Measurements from ENCODE around the gene SCFD2.

GRCh38 chr4:52961666-52962412 lies 404.0 kb downstream of the SCFD2 start:
- no peak for TF ChIP-seq REST (IDR thresholded peaks at IDR 0.05)
- no peak for TF ChIP-seq NR2F2 (IDR thresholded peaks at IDR 0.05)
- TF ChIP-seq CTCF (IDR thresholded peaks at IDR 0.05; ENCODE audit: low read depth, low read length, missing input control): no peak
- no peak for TF ChIP-seq YY1 (IDR thresholded peaks at IDR 0.05)
- TF ChIP-seq TAF1 (conservative IDR thresholded peaks at IDR 0.05): no peak
